NCI-H345 treated with DMSO at 0.1 percent for 48 hours (cell line): ENCODE results near the gene SLC9C2.
"Not testable (repeated sequence)": the region's sequence is repeated elsewhere in the genome, so short reads cannot be mapped to it uniquely, and the experiment has no call there.

ENCODE experiments used
- DNase-seq: peaks from one replicate; lab custom pipeline; 2025; ENCODE audit not compliant: unreplicated experiment; lab: John Stamatoyannopoulos, UW

The SLC9C2 gene

GRCh38 chr1:173489929-173490328, 112.9 kb downstream of the SLC9C2 start:
- DNase-seq = no peak

DNA sequence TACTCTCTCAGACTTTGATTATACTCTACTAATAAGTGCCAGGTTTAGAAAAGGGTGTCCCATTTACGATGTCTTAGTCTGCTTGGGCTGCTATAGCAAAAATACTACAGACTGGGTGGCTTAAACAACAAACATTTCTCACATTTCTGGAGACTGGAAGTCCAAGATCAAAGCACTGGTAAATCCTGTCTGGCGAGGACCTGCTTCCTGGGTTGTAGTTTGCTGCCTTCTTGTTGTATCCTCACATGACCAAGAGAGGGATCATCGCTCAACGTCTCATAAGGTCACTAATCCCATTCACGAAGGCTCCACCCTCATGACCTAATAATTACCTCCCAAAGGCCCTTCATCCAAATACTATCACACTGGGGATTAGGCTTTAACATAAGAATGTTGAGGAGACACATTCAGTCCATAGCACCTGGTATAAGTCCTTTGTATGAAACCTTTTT, 113.7 kb downstream of the SLC9C2 start:
- DNase-seq = no peak

GRCh38 chr1:173488001-173488400, 114.9 kb downstream of the SLC9C2 start:
- DNase-seq = no peak

DNA sequence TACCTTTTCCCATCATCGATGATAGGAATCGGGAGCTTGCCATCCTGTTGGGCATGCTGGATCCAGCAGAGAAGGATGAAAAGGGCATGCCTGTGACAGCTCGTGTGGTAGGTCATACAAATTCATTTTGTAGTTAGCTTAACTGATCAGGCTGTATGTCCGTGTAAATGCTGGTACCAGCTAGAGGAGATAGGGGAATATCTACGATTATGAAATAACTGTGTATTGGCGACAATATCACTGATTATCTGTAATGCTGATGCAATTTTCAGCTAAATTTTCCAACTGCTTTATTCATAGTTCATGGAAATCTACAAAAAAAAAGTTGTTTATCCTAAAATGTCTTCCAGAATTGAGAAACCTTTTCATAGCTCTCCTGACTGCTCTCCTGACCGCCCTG, 117.5 kb downstream of the SLC9C2 start:
- no peak for DNase-seq

- DNase-seq = no peak
Measured at GRCh38 chr1:173484276-173484675, 118.6 kb downstream of the SLC9C2 start.

GRCh38 chr1:173482683-173483082, 120.2 kb downstream of the SLC9C2 start:
- DNase-seq = no peak

DNA sequence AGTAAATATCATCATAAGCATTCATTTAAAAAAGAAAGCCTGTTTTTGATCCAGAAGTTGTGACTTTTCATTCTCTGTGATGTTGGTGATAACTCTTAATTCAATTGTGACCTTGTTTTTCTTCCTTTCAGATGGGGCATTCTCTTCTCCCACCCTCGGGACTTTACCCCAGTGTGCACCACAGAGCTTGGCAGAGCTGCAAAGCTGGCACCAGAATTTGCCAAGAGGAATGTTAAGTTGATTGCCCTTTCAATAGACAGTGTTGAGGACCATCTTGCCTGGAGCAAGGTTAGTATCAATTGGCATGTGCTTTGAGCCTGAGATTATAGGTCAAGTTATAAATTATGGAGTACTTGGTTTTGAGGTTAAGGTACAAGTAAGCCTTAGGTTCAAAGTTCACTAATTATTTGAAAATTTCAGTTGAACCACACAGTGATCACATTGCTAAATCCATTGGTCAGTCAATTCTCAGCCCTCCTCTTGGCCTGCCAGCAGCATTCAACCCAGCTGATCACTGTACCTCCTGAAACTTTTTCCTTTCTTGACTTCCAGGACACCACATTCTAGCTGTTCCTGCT, 121.6 kb downstream of the SLC9C2 start:
- no peak for DNase-seq

GRCh38 chr1:173479649-173480048, 123.2 kb downstream of the SLC9C2 start:
- DNase-seq = no peak

GRCh38 chr1:173478094-173478674, 124.7 kb downstream of the SLC9C2 start:
- DNase-seq = no peak

- peak; percentile 73 for DNase-seq
Measured at GRCh38 chr1:173477286-173478093, 125.4 kb downstream of the SLC9C2 start, which contains the start of gene PRDX6. TSS of gene PRDX6 (plus strand) at chr1:173477335. CDS start at chr1:173477398, 63 bp downstream.

DNA sequence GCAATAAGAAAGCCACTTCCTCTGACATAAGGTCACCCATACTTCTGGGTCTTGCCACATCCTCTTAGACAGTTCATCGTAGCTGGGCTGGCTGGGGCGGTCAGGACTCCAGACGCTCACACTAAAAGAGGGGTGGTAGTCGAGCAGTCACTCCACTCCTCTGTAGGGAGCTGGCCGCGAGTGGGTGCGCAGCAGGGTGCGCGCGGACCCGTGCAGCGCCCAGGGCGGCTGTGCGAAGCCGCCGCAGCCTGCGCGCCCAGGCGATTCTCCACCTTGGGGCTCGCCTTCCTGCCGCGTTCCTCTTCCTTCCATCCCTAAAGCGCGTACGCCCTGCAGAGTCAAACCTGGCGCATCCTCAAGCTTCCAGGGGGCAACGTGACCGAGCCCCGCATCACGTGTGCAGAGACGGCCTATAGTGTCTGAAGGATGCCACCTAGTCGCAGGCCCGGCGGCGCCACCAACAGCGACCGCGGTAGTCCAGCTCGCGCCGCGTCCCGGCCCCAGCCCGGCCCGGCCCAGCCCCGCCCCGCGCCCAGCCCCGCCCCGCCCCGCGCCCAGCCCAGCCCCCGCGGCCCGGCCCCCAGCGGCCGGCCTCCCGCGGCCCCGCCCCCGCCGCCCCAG, 126.1 kb downstream of the SLC9C2 start:
- peak; percentile 77 for DNase-seq

DNA sequence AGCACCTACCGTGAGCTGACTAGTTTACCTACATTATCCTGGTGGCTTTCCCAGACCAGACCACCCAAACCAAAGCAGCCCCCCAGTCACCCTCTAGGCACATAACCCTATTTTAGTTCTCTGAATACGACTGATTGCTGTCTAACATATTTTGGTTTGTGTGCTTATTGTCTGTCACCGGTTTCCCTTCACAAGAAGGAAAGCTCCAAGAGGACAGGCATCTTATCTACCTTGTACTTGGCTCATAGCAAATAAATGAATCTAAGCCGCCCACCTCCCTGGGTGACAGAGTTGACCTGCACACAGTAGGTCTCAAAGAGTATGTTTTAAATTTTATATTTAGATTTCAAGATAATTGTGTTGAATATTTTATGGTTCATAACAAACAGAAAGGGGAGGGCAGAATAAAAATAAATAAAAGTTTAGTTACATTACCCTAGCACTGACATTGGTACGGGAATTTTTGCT, 126.6 kb downstream of the SLC9C2 start:
- no peak for DNase-seq

DNA sequence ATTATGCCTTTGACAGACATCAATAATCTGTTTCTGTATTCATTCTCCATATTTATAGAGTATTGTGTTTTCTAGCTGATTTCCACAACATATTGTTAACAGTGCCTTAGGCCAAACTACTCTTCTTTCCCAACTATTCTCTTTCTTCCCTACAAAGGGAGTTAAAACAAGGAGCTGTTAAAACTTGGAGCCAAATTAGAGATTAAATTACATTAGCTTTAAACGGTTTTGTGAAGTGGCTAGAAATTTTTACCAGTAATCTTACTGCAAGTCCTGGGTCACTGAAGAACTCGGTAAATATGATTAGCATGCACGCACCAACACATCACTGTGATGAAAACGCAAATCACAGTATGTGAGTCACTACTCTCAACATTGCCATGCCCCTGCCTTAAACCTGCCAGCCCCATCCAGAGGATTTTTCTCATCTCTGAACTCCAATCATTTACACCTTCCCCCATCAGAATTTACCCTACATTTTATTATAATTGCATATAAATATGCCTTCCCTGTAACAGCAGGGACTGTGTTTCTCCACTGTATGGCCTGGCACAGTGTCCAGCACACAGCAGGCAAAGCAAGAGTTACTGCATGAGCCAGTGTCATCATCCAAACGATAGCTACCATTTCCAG, 127.2 kb downstream of the SLC9C2 start:
- DNase-seq = no peak

DNA sequence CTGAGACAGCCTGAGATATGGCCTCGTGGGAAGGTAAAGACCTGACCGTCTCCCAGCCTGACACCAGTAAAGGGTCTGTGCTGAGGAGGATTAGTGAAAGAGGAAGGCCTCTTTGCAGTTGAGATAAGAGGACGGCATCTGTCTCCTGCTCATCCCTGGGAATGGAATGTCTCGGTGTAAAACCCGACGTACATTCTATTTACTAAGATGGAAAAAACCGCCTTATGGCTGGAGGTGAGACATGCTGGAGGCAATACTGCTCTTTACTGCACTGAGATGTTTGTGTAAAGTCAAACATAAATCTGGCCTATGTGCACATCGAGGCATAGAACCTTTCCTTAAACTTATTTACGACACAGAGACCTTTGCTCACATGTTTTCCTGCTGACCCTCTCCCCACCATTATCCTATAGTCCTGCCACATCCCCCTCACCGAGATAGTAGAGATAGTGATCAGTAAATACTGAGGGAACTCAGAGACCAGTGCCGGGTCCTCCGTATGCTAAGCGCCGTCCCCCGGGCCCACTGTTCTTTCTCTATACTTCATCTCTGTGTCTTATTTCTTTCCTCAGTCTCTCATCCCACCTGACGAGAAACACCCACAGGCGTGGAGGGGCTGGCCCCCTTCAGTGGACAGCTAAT, 128.0 kb downstream of the SLC9C2 start:
- DNase-seq = not testable (repeated sequence)

DNA sequence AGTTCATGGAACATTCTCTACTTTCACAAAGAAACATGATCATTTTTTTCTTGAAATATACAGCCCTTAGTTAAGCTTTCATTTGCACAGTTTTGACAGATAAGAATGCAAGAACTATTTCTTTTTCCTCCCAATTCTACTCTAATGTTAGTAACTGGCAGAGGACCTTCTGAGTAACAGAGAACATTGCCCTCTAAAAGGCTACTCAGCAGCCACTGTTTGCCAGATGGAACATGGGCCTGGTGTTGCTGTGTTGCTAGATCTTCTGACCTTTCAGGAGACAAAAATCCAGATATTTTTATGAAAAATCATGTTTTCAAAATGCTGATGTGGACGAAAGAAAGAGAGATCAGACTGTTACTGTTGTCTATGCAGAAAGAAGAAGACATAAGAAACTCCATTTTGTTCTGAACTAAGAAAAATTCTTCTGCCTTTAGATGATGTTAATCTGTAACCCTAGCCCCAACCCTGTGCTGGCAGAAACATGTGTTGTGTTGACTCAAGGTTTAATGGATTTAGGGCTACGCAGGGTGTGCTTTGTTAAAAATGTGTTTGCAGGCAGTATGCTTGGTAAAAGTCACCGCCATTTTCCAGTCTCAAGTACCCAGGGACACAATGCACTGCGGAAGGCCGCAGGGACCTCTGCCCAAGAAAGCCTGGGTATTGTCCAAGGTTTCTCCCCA, 128.6 kb downstream of the SLC9C2 start:
- DNase-seq = no peak

DNA sequence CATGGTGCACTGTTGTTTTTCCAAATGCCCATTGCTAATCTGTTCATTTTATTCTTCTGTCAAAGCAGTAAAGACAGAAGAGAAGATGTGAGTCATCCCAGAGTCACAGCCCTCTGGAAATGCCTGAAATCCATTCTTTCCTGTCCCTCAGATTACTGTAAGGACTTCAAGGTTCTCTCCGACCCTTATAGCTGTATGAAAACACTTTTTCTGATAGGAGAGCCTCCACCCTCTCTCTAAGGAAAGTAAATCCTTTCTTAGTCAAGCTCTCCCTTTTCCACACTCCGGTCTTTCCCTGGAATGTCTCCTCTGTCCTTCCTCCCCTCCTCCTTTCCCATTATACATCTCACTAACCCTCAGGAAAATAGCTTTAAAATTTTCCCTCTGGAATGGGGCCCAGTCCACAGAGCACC, 129.3 kb downstream of the SLC9C2 start:
- DNase-seq = no peak

GRCh38 chr1:173470608-173471007, 132.3 kb downstream of the SLC9C2 start:
- DNase-seq = no peak

GRCh38 chr1:173469656-173470055, 133.2 kb downstream of the SLC9C2 start:
- no peak for DNase-seq

DNA sequence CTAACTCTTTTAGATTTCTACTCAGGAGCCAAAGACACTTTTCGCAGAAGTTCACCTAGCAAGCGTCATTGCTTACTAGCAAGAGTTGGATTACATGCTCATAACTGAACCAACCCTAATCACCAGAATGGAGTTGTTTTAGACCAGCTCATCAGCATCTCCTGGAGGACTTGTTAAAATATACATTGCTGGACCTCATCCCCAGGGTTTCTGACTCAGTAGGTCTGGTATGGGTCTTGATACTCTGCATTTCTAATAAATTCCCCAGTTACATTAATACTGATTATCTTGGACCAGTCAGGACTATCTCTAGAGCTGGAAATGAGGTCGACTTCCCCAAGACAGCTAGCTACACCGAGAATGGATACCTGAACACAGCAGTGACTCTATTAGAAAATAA, 135.4 kb downstream of the SLC9C2 start:
- no peak for DNase-seq

- not testable (repeated sequence) for DNase-seq
Measured at GRCh38 chr1:173464185-173464584, 138.7 kb downstream of the SLC9C2 start.
